ENCODE results near the gene FBXO34.

DNA sequence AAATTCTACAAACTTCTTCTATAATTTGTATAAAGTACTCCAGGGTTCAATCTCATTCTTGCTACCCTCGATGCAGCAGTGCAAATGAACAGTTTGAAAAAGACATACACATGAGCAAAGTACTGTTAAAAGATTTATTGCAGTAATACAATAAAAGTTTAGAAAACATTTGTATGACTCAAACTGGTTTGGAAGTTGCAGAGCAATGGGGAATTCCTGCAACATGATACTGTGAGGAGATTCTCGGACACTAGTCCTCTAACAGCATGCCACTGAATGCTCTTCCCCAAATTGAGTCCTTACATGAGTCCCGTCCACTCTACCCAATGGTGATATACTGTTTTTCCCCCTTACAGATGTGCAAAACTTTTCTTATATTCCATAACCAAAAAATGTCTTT, 95.0 kb downstream of the FBXO34 start:
- TF ChIP-seq ZNF274 (IDR thresholded peaks at IDR 0.05; ENCODE audit: low read depth, low read length) (no peak), SUZ12 (IDR thresholded peaks at IDR 0.05; ENCODE audit: extremely low read depth, insufficient read depth, insufficient read length) (no peak)

Data from NT2/D1 (cell line).